ACHN (cell line): Measurements from ENCODE around the gene YBX1.

ENCODE experiments used
- DNase-seq: peaks from one replicate; pipeline ENCODE4 v3.0.0-alpha.2; 2015
- in situ Hi-C: cut with HindIII; loops from 2 replicates; pipeline ENCODE4 v1.10.0; 2017; ENCODE audit warnings: low sequenced_read_pairs, low pct_ligation_motif_present, low pct_unique_long_range_greater_than_20kb

YBX1 gene

GRCh38 chr1:42730002-42730401 is 47.8 kb downstream of the YBX1 start:
- in situ Hi-C loops, result no loop called here
- DNase-seq, result no peak

- DNase-seq, result peak; percentile 29
- in situ Hi-C loops, result no loop called here
Measured at GRCh38 chr1:42730988-42731387, 48.8 kb downstream of the YBX1 start.

- no peak for DNase-seq
- in situ Hi-C loops, result no loop called here
Measured at GRCh38 chr1:42731585-42731984, 49.4 kb downstream of the YBX1 start.

- in situ Hi-C loops, result no loop called here
- DNase-seq, result no peak
Measured at GRCh38 chr1:42732126-42732680, 50.0 kb downstream of the YBX1 start.

- no peak for DNase-seq
- in situ Hi-C loops, result no loop called here
Measured at GRCh38 chr1:42733415-42734200, 51.4 kb downstream of the YBX1 start.

- in situ Hi-C loops, result no loop called here
Measured at GRCh38 chr1:42734201-42735035, 52.2 kb downstream of the YBX1 start.

GRCh38 chr1:42735056-42735455 is 52.8 kb downstream of the YBX1 start:
- in situ Hi-C loops, result no loop called here
- DNase-seq, result no peak

More at GRCh38 chr1:42734201-42735035, 52.2 kb downstream of the YBX1 start:
- DNase-seq, result no peak

- DNase-seq, result no peak
Measured at GRCh38 chr1:42735477-42736105, 53.4 kb downstream of the YBX1 start.

GRCh38 chr1:42736152-42736551 is 53.9 kb downstream of the YBX1 start:
- peak; percentile 26 for DNase-seq
- in situ Hi-C loops, result no loop called here

More at GRCh38 chr1:42735477-42736105, 53.4 kb downstream of the YBX1 start:
- in situ Hi-C loops, result no loop called here

GRCh38 chr1:42736571-42737200 is 54.5 kb downstream of the YBX1 start:
- in situ Hi-C loops, result no loop called here
- no peak for DNase-seq

GRCh38 chr1:42737257-42737656 is 55.0 kb downstream of the YBX1 start:
- in situ Hi-C loops, result no loop called here
- no peak for DNase-seq

GRCh38 chr1:42737986-42738677 is 55.9 kb downstream of the YBX1 start:
- in situ Hi-C loops, result no loop called here
- DNase-seq, result no peak

GRCh38 chr1:42738678-42739226 is 56.5 kb downstream of the YBX1 start:
- in situ Hi-C loops, result no loop called here
- DNase-seq, result no peak

- DNase-seq, result no peak
- in situ Hi-C loops, result no loop called here
Measured at GRCh38 chr1:42739753-42740700, 57.8 kb downstream of the YBX1 start, which contains the start of gene CLDN19. Gene CLDN19, minus strand, starts transcription at chr1:42740236. Its CDS starts 173 bp downstream, at chr1:42740063.

GRCh38 chr1:42740851-42741580 is 58.8 kb downstream of the YBX1 start:
- in situ Hi-C loops, result no loop called here
- DNase-seq, result no peak

GRCh38 chr1:42741706-42742105 is 59.5 kb downstream of the YBX1 start:
- in situ Hi-C loops, result no loop called here

More at GRCh38 chr1:42741706-42742105, 59.5 kb downstream of the YBX1 start:
- DNase-seq, result no peak
